GM21367 (cell line): Measurements from ENCODE around the gene CAMK2G.
"Not testable (repeated sequence)": the region's sequence is repeated elsewhere in the genome, so short reads cannot be mapped to it uniquely, and the experiment has no call there.

Experiments used
- ATAC-seq: cut with Tn5 transposase; IDR thresholded peaks from one replicate; pipeline ENCODE4 v1.9.1; 2021; ENCODE audit not compliant: unreplicated experiment

The CAMK2G gene

DNA sequence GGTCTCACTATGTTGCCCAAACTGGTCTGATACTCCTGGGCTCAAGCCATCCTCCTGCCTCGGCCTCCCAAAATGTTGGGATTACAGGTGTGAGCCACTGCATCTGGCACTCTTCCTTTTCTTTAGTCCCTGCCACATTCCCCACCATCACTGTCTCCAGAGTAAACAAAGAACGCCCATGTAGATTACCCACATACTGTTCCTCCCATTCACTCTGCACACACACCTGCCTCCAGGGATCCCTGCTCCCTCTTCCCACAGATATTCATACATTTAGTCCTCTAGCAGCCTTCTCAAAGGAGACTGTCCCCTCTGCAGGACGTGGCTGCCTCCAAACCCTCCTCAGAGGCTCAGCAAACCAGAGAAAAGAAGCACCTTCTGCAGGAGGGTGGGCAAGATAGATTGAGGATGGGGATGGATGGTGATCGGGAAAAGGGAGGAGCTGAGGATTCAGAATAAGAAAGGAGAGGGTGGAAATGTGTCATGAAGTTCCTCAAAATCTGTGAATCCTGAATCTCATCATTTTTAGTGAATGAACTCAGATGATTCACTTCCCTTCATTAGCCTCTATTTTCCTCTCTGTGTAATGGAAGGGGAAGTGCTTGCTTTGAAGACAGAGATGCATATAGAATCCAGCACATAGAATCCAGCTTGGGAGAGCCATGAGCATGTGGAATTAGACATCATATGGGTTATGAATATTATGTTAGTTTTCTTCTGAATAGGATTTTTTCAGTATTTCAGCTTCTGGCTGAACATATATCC lies 31.1 kb upstream of the CAMK2G start:
- no peak for ATAC-seq

DNA sequence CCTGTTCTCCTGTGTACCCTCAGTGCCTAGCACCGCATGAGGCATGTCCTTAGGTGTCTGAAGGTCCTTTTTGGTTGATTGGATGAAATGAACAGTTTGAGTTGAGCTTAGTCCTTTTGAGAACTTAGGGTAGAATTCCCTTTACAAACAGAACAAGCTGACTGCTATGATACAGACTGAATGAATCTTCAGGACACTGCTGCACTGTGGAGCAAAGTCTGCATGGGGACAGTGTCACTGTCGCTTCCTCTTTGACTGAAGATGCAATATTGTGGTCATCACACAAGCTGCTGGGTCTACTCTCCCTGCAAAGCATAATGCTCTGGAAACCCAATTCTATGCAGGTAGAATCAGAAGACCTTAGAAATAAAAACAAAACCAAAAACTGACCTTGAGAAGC lies 28.0 kb upstream of the CAMK2G start:
- ATAC-seq: no peak

DNA sequence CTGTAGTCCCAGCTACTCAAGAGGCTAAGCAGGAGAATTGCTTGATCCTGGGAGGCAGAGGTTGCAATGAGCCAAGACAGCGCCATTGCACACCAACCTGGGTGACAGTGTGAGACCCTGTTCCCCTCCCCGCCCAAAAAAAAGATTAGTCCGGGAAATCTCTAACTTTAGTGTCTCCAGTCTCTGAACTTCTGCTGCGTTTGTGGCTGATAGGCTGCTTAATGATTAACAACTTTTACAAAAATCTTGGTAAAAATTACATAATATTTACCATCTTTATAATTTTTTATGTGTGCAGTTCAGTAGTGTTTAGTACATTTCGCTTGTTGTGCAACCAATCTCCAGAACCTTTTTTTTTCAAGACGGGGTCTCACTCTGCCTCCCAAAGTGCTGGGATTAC lies 26.9 kb upstream of the CAMK2G start:
- ATAC-seq: no peak

DNA sequence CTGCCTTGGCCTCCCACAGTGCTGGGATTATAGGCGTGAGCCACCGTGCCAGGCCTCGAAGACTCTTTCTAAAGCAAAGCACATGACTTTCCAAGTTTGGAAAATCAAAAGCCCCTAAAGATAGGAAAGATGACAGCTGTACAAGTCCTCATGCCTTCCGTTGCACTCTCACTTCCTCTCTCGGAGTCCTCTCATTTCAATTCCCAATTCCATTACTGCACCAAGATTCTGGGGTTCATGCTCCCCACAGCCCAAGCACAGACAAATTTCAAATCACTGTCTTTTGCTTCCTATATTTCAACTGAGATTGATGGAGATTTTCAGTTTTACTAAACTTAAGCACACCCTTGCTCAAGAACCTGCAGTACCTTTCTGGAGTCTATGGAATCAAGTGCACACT lies 25.7 kb upstream of the CAMK2G start:
- no peak for ATAC-seq

DNA sequence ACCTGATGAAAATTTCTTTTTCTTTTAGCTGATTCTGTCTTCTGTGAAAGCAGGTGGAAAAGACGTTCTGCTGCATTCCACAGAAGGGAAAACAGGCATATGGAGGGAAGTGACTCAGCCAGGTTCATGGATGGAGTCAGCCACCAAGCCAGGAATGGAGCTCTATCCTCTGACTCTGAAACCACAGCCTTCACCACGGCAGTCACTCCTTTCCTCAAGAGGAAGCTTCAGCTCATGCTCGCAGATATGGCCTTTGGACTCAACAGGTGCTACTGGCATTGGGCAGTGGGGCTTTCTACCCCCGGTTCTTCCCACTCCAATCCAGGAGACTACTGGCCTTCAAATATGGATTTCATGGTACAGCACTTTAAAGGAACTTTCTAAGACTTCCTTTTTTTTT lies 25.1 kb upstream of the CAMK2G start:
- no peak for ATAC-seq

DNA sequence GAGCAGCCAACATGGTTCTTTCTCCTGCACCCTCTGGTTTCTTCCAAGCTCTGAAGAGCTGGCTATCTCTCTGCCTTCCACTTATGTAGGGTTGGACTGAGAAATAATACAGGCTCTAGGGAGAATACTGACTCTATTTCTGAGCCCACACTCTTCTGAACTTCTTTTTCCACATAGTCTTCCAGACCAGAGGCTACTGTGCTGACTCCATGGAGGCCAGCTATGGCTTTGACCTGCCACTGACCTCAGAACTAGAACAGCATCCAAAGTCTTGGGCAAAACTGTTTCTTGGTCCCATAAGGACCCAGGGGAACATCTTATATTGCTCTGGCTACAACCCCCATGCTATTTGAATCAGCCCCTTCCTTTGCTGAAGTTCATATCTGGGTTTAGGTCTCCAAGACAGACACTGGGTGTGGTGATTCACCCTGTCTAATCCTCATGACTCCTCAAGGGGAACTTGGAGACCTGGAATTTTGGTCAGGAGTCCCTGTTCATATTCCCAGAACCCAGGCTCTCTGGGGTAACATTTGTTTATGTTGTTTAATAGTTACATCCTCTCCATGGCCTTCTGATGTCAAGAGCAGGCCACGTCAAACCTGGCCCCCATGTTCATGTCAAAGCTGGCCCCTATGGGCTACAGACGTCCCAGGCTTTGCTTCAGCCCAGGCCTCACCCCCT lies 24.5 kb upstream of the CAMK2G start:
- ATAC-seq: no peak

DNA sequence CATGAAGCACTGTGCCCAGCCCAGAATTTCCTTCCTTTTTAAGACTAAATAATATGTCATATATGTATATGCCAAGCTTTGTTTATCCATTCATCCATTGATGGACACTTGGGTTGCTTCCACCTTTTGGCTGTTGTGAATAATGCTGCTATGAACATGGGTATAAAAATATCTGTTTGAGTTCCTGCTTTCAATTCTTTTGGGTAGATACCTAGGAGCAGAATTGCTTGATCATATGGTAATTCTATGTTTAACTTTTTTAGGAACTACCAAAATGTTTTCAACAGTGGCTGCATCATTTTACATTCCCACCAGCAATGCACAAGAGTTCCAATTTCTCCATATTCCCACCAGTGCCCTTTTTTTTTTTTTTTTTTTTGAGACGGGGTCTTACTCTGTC lies 23.3 kb upstream of the CAMK2G start:
- no peak for ATAC-seq

DNA sequence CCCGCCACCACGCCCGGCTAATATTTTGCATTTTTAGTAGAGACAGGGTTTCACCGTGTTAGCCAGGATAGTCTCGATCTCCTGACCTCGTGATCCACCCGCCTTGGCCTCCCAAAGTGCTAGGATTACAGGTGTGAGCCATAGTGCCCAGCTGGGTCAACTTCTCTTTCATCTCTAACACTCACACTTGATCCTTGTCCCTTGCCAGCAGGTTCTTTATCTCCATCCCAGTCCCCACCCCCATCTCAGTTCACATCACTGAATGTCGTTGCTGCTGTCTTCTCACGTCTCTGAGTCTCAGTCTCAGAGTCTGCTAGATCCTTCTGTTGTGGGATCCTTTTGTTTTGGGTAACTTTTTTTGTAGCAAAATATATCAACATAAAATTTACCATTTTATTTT lies 21.0 kb upstream of the CAMK2G start:
- ATAC-seq: not testable (repeated sequence)

DNA sequence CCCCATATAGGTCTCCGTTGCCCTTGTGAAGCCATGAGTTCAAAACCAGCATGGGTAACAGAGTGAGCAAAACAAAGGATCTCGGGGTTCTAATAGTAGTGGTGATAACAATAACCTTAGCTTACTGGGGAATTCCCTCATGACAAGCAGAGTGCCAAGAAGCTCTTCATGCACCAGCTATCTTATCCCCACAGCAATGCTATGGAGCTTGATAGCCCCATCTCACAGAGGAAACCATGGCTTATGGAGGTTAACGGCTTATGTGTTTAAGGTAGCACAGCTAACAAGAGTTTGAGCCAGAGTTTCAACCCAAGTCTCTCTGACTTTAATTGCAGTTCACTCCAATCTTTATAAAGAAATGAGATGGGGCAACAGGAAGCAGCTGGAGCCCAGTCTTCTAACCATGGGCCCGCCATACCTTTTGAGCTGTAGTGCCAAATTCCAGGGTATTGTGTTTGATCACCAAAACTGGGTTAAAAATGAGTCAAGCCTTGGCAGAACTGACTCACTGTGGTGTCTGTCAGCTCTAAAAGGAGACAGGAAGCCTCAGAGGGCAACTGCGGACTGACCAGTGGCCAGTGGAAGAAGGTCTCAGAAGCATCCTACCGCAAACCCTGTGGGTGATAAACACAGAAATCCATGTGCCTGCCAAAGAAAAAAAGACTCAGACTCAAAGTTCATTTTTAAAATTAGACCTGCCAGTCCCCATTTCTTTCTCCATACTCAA lies 20.1 kb upstream of the CAMK2G start:
- no peak for ATAC-seq

DNA sequence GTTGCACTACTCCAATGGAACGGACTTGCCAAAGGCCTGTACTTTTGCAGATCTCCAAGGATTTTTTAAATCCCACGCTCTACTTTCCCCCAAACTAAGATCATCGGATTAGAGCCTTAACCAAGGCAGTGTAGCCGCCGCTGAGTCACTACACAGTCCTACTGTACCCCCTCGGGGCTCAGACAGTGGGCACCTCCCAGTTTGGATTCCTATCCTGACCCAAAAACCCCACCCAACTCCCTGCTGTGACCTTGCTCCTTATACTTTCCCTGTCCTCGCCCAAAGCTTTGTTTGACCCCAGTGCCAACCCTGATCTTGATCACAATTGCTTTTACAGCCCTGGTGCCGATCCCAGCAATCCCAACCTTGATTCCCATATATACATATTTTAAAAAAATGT lies 19.1 kb upstream of the CAMK2G start:
- no peak for ATAC-seq

DNA sequence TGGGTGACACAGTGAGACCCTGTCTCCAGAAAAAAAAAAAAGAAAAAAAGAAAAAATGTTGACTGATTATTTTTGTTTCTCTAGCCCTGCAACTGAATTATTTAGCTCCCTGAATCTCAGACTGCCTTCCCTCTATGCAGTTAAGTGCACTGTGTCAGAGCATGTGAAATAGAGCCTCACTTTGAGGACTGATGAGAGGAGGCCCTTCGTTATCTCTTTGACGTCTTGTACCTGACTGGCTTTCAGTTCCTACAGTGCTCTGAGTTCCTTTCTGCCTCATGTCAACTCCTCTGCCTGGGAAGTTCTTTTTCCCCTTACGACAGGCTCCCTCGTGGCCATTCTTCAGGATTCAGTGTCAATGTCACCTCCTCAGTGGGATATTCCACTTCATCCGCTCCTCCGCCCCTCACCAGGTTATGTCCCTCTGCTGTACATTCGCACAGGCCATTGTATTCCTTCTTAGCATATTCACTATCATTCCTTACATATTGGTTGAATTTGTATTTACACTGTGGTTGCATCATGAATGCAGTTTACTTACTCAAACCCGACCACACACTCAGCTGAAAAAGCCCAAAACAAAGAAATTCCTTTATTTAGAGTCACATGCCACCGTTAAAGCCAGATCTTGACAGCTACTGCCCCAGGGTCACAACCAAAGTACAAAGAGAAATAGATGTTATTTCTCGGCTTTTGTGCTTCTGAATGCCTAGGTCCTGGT lies 18.1 kb upstream of the CAMK2G start:
- no peak for ATAC-seq

DNA sequence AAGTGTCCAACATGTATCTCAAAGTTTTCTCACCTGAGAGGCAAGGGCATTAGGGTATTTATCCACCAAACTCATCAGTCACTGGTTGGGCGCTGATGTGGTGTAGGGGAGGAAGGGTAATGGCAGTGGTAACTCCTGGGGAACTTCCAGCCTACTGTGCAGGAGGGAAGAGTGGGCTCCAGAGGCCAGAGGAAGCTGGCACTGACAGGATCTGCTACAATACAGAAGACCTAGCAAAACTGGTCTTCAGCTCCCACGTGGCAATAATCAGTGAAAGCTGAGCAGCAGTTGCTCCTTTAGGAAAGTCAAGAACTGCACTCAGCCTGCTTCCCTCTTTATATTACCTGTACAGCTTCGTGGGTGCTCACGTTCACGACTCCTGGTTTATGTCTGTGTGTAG lies 17.2 kb upstream of the CAMK2G start:
- no peak for ATAC-seq

DNA sequence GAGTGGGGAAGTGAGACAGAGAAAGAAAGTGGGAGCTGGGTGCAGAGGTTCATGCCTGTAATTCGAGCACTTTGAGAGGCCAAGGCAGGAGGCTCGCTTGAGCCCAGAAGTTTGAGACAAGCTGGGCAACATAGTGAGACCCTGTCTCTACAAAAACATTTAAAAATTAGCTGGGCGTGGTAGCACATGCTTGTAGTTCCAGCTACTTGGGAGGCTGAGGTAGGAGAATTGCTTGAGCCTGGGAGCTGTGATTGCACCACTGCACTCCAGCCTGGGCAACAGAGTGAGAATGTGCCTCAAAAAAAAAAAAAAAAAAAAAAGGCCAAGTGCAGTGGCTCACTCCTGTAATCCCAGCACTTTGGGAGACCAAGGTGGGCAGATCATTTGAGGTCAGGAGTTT lies 16.5 kb upstream of the CAMK2G start:
- not testable (repeated sequence) for ATAC-seq

DNA sequence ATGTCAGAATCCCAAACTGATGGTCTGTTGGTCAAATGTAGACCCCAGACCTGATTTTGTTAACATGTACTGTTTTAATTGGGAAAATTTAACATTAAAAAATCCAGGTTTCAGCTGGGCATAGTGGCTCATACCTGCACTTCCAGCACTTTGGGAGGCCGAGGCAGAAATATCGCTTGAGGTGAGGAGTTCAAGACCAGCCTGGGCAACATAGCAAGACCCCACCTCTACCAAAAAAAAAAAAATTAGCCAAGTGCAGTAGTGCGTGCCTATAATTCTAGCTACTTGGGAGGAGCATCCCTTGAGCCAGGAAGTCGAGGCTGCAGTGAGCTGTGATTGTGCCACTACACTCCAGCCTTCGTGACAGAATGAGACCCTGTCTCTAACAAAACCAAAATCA lies 15.9 kb upstream of the CAMK2G start:
- no peak for ATAC-seq

DNA sequence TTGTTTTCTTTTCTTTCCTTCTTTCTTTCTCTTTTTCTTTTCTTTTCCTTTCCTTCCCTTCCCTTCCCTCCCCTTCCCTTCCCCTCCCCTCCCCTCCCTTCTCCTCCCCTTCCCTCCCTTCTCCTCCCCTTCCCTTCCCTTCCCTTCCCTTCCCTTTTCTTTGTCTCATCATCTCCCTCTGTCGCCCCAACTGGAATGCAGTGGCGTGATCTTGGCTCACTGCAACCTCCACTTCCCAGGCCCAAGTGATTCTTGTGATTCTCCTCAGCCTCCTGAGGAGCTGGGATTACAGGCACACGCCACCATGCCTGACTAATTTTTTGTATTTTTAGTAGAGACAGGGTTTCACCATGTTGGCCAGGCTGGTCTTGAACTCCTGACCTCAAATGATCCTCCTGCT lies 15.1 kb upstream of the CAMK2G start:
- not testable (repeated sequence) for ATAC-seq

DNA sequence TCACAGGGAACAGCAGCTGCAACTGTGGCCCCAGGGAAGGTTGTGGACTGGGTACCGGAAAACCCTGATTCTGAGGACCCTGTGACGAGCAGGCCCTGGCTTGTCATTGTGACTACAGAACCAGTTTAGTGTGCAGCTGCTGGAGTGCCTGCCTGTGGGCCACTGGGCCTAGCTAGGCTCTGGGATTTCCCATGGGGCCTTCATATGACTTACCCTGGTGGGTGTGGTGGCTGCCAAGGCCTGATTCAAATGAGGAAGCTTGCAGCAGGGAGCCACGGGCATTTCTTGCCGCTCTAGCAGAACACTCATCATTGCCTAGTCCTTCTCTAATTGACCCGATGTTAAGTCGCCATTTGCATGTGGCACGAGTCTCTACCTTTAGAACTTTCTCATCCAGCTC lies 14.7 kb upstream of the CAMK2G start:
- ATAC-seq: no peak

DNA sequence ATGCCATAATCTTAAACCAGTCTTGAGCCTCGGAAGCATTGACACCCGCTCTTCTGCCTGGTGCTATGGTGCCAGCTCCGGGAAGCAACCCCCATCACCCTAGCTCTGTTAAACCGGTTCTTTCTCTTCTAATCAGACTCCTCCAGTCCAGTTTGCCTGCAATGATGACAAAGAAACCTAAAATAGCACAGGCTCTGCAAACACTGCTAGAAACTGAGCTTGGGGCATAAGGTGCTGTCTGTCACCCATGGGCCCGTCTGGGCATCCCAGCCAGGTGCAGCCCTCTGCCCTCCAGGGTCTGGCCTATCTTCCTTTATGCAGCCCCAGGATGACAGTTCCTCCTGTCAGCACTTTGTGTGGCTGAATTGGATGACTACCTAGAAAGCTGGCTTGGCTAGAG lies 14.2 kb upstream of the CAMK2G start:
- no peak for ATAC-seq

DNA sequence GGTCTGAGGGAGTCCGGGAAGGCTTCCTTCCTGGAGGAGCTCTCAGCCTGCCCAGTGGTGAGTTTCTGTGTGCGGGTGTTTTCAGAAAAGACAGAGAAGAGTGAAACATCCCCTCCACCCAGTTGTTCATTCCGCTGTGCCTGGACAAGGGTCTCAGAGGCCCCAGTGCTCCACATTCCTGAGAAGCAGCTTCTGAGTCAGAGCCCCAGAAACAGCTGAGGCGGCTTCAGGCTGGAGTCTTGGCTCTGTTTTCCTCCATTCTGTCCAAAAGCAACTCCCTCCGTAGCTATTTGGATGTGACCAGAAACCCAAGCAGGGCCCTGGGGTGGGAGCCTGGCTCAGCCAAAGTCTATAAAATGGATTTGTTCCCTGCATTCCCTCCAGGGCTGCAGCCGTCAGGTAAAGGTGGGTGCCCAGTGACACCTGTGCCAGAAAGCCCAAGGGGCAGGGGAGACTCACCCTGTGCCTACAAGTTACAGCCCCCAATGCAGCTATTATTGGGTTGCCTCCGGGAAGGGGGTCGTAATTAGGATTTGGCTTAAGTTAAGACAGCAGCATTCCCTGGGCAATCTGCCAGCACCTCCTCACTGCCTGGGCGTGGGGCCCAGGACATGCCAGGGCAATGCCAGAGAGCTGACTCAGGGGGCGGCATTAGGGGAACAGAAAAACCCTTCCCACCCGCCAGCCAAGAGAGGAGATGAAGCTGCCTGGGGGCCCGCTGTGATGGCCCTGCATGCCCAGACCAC lies 13.1 kb upstream of the CAMK2G start:
- ATAC-seq: no peak

DNA sequence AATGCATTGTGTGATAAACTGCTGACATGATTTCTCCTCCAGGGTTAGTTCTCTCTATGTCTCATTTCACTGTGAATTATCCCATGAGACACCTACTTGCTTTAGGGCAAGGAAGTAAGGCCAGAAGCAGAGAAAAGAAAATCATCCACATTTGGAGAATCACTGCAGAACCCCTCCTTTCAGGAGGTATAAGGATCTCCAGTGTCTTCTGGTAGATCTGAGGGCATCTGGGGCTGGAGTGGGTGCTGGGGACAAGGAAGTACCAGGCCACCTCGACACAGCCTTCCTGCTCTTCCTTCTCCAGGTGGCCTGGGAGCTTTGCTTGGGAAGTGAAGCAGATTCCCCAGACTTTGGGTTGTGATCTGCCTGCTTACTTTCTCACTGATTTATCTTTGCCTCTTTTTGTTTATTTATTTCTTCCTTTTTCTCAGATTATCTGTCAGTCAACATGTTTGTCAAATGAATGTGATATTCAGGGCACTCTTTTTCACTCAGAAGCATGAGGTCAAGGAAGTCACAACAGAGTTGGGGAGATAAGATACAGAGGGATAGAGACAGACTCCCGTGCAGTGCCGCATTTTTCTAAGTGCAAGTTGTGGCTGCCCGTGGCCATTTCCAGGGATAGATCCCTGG lies 12.4 kb upstream of the CAMK2G start:
- ATAC-seq: no peak

DNA sequence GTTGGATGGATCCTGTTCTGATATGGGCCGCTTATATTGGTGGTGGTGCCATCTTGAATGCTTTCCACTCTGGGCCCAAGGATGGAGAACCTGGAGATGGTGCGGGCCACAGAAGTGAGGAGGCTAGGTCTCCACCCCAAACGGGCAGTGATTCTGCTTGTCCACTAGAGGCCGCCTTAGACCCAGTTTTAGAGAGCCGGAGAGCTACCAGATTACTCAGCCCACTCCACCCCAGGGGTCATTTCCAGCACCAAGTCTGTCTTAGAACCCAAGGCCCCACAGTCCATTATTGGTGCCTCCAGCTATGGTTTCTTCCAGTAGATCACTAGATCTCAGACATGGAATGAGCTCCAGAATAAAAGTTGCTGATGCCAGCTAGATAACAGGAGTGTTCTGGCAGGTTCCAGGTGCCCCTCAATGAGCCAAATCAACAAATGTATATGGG lies 11.8 kb upstream of the CAMK2G start:
- peak; percentile 46 for ATAC-seq
